H1 (cell line): ENCODE results near the gene ARMS2.
A peak's percentile ranks its signal among the peaks of the same experiment; 100 is the strongest.

ENCODE experiments used
- CBX5 ChIP-seq: fragments of 300-800, 300-1000 bp; sonication (generic); IDR thresholded peaks from 2 replicates; pipeline ENCODE4 v1.7.1; 2016; ENCODE audit warnings: antibody characterized with exemption, low read length, low read depth
- CEBPB ChIP-seq: IDR thresholded peaks from 2 replicates; pipeline ENCODE4 v1.6.1; 2012; ENCODE audit warnings: low read depth, low read length
- CREB1 ChIP-seq: IDR thresholded peaks from 2 replicates; pipeline ENCODE4 v1.6.1; 2012; ENCODE audit warnings: inconsistent platforms
- CTCF ChIP-seq, 3 experiments: IDR thresholded peaks; 1 replicate in 2 of 3; 2 replicates in 1 of 3; pipeline versions ENCODE4 v1.5.1 to v1.6.1; 2011; ENCODE audit warnings: low read length in 3 of 3, mild to moderate bottlenecking in 3 of 3, inconsistent platforms in 2 of 3, low read depth in 1 of 3, moderate library complexity in 1 of 3; ENCODE audit not compliant: insufficient read depth in 1 of 3; ENCODE audit errors: control extremely low read depth in 1 of 3
- EP300 ChIP-seq, 2 experiments: IDR thresholded peaks; 1 replicate in 1 of 2; 2 replicates in 1 of 2; pipeline ENCODE4 v1.6.1; 2011 to 2012; ENCODE audit warnings: low read depth in 2 of 2, low read length in 2 of 2, mild to moderate bottlenecking in 2 of 2, borderline replicate concordance in 1 of 2, inconsistent platforms in 1 of 2, moderate library complexity in 1 of 2
- HDAC6 ChIP-seq: IDR thresholded peaks from one replicate; pipeline ENCODE4 v1.7.1; 2012; ENCODE audit warnings: low read depth, mild to moderate bottlenecking, inconsistent platforms, low read length, moderate library complexity
- KDM1A ChIP-seq: fragments of 200-600, 300-600 bp; sonication (generic); IDR thresholded peaks from 2 replicates; pipeline ENCODE4 v1.7.1; 2016; ENCODE audit warnings: mild to moderate bottlenecking, low read length, borderline replicate concordance
- MAFK ChIP-seq: IDR thresholded peaks from 2 replicates; pipeline ENCODE4 v1.6.1; 2012; ENCODE audit warnings: low read depth, mild to moderate bottlenecking, improper control_type of control experiment, low read length
- PHF8 ChIP-seq: fragments of 200-600 bp; sonication (generic); conservative IDR thresholded peaks from 2 replicates; pipeline ENCODE4 v1.7.1; 2012; ENCODE audit warnings: low read depth, mild to moderate bottlenecking, inconsistent platforms, low read length, moderate library complexity
- POLR2A ChIP-seq, 2 experiments: IDR thresholded peaks; 1 replicate in 1 of 2; 2 replicates in 1 of 2; pipeline ENCODE4 v1.6.1; 2011; ENCODE audit warnings: low read depth in 2 of 2, low read length in 2 of 2, mild to moderate bottlenecking in 2 of 2; ENCODE audit errors: control extremely low read depth in 1 of 2
- POLR2AphosphoS5 ChIP-seq: IDR thresholded peaks from 2 replicates; pipeline ENCODE4 v1.6.1; 2011; ENCODE audit warnings: low read depth, low read length
- SIN3A ChIP-seq, 2 experiments: IDR thresholded peaks in 1 of 2; conservative IDR thresholded peaks in 1 of 2; 2 replicates each; pipeline ENCODE4 v1.6.1; 2011 to 2012; ENCODE audit warnings: low read length in 2 of 2, improper control_type of control experiment in 1 of 2, low read depth in 1 of 2, mild to moderate bottlenecking in 1 of 2
- SP2 ChIP-seq: IDR thresholded peaks from 2 replicates; pipeline ENCODE4 v1.6.1; 2012; ENCODE audit warnings: mild to moderate bottlenecking, low read length, inconsistent platforms
- TAF1 ChIP-seq: IDR thresholded peaks from 2 replicates; pipeline ENCODE4 v1.6.1; 2011; ENCODE audit warnings: mild to moderate bottlenecking, low read depth, low read length

GRCh38 chr10:122460891-122461293 is 6.4 kb downstream of the ARMS2 start:
- TF ChIP-seq POLR2AphosphoS5 (no peak), PHF8 (0 out of 2 replicates have a peak, but pooled peaks have one; percentile 11), CEBPB (no peak), MAFK (no peak), CREB1 (no peak), KDM1A (no peak), CTCF (IDR thresholded peaks at IDR 0.05; ENCODE audit: control extremely low read depth in 1 of 3, insufficient read depth in 1 of 3, low read depth in 1 of 3, low read length in 3 of 3) (no peak), SIN3A (conservative IDR thresholded peaks at IDR 0.05 in 1 of 2, IDR thresholded peaks at IDR 0.05 in 1 of 2; ENCODE audit: low read depth in 1 of 2, low read length in 2 of 2) (no peak), CBX5 (no peak), HDAC6 (no peak), POLR2A (IDR thresholded peaks at IDR 0.05; ENCODE audit: control extremely low read depth in 1 of 2, low read depth in 2 of 2, low read length in 2 of 2) (no peak), TAF1 (no peak), SP2 (no peak), EP300 (IDR thresholded peaks at IDR 0.05; ENCODE audit: borderline replicate concordance in 1 of 2, low read depth in 2 of 2, low read length in 2 of 2) (no peak)
